ENCODE results near the gene SHC3. TPM values are rescaled to one million over a fixed set of nuclear protein-coding genes. Genes with fewer than 3 reads are reported as not detected.

Gene SHC3
- total RNA-seq, 6 donors from 2014 or later, result 11.0 to 22.0 (median 14.0) TPM

DNA sequence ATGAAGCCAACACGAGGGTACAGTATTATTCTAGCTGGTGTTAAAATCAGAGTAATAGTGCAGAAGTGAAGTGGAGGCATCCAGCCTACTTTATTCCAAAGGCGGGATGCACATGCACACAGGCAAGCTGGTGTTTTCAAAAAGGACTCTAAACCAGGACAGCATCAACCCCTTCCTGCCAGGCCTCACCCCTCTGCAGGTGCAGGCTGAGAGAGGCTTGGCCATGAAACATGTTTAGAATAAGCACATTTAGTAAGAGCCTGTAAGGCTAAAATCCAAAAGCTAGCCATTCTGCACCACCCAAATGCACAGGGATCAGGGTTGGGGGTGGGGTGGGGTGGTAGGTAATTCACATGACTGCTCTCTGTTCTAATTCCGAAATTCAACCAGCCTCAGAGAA, 71.2 kb downstream of the SHC3 start:
- Histone ChIP-seq H3K9me3 (no peaks in the 10 kb centered on the region), H3K36me3 (no peaks in the 10 kb centered on the region), H3K4me1 (no peaks in the 10 kb centered on the region), H3K27me3 (no peaks in the 10 kb centered on the region), H3K4me3 (no peak overlapping the region), H3K27ac (no peak overlapping the region)
- DNase-seq (no peak), ATAC-seq (ENCODE audit: low FRiP score in 2 of 2) (no peak)
- TF ChIP-seq EP300 (IDR thresholded peaks at IDR 0.05) (no peak), POLR2A (IDR thresholded peaks at IDR 0.05) (no peak), POLR2AphosphoS5 (IDR thresholded peaks at IDR 0.05) (no peak)
- TF ChIP-seq, protein P1, sequence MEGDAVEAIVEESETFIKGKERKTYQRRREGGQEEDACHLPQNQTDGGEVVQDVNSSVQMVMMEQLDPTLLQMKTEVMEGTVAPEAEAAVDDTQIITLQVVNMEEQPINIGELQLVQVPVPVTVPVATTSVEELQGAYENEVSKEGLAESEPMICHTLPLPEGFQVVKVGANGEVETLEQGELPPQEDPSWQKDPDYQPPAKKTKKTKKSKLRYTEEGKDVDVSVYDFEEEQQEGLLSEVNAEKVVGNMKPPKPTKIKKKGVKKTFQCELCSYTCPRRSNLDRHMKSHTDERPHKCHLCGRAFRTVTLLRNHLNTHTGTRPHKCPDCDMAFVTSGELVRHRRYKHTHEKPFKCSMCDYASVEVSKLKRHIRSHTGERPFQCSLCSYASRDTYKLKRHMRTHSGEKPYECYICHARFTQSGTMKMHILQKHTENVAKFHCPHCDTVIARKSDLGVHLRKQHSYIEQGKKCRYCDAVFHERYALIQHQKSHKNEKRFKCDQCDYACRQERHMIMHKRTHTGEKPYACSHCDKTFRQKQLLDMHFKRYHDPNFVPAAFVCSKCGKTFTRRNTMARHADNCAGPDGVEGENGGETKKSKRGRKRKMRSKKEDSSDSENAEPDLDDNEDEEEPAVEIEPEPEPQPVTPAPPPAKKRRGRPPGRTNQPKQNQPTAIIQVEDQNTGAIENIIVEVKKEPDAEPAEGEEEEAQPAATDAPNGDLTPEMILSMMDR (IDR thresholded peaks at IDR 0.05), result no peak
- WGBS, 2 donors, result 84 to 88% methylated on average over 3 of the region's 3 CpGs

DNA sequence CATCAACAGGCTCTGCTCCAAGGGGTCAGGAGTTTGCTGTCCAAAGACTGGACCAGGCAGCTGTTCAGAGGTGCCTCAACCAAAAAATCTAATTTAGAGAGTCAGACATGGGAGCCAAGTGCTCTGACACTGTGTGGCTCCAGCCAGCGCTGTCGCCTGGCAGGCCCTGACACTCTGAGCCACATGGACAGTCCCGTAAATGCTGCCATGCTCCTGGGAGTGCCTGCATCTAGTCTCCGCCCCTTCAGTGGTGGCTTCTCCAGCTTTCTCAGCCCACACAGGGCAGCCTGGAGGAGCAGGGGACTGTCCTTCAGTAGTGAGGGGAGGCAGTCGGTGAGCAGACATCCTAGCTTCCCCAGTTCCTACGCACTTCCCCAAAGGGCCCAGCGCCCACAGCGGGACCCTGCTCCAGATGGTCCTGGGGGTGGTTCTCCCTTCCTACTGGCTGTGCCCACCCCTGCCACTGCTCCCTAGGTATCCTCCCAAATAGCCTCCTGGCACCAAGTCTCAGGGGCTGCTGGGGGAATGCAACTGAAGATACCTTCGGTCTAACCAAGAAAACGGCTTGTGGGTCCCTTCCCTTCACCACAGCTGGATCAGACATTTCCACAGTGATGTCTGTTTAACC, 72.3 kb downstream of the SHC3 start:
- Histone ChIP-seq H3K36me3 (no peaks in the 10 kb centered on the region), H3K9me3 (no peaks in the 10 kb centered on the region), H3K27ac (no peak overlapping the region), H3K4me3 (no peak overlapping the region), H3K27me3 (no peaks in the 10 kb centered on the region), H3K4me1 (no peaks in the 10 kb centered on the region)
- peak in 1 of 2 donors; percentile 27 for ATAC-seq (ENCODE audit: low FRiP score in 2 of 2)
- TF ChIP-seq POLR2A (IDR thresholded peaks at IDR 0.05) (no peak), EP300 (IDR thresholded peaks at IDR 0.05) (no peak), POLR2AphosphoS5 (IDR thresholded peaks at IDR 0.05) (no peak)
- TF ChIP-seq, protein P1 (IDR thresholded peaks at IDR 0.05), result no peak
- peak in 1 of 2 donors; percentile 41 for DNase-seq
- WGBS, 2 donors, result 97 to 98% methylated on average over 4 to 10 of the region's 10 CpGs

GRCh38 chr9:89104821-89105220, 73.8 kb downstream of the SHC3 start:
- Histone ChIP-seq H3K36me3 (no peaks in the 10 kb centered on the region), H3K4me3 (no peak overlapping the region), H3K27me3 (no peaks in the 10 kb centered on the region), H3K27ac (no peak overlapping the region), H3K9me3 (no peaks in the 10 kb centered on the region), H3K4me1 (no peaks in the 10 kb centered on the region)
- ATAC-seq (ENCODE audit: low FRiP score in 2 of 2), result no peak
- no peak for DNase-seq
- WGBS, 2 donors, result 86 to 93% methylated on average over 4 of the region's 4 CpGs
- TF ChIP-seq POLR2AphosphoS5 (IDR thresholded peaks at IDR 0.05), result no peak
- TF ChIP-seq EP300 (IDR thresholded peaks at IDR 0.05), result no peak
- TF ChIP-seq POLR2A (IDR thresholded peaks at IDR 0.05), result no peak
- TF ChIP-seq, protein P1 (IDR thresholded peaks at IDR 0.05), result no peak

GRCh38 chr9:89097219-89097618, 81.4 kb downstream of the SHC3 start:
- 95 to 98% methylated on average over 2 of the region's 2 CpGs for WGBS, 2 donors
- H3K4me3 ChIP-seq, result no peak overlapping the region
- H3K27me3 ChIP-seq, result no peaks in the 10 kb centered on the region
- ATAC-seq (ENCODE audit: low FRiP score in 2 of 2) (no peak), DNase-seq (no peak)
- no peaks in the 10 kb centered on the region for H3K9me3 ChIP-seq
- H3K36me3 ChIP-seq, result no peaks in the 10 kb centered on the region
- TF ChIP-seq EP300 (IDR thresholded peaks at IDR 0.05) (no peak), POLR2A (IDR thresholded peaks at IDR 0.05) (no peak), POLR2AphosphoS5 (IDR thresholded peaks at IDR 0.05) (no peak)
- TF ChIP-seq, protein P1 (IDR thresholded peaks at IDR 0.05), result no peak
- H3K27ac ChIP-seq, result no peak overlapping the region
- no peaks in the 10 kb centered on the region for H3K4me1 ChIP-seq

DNA sequence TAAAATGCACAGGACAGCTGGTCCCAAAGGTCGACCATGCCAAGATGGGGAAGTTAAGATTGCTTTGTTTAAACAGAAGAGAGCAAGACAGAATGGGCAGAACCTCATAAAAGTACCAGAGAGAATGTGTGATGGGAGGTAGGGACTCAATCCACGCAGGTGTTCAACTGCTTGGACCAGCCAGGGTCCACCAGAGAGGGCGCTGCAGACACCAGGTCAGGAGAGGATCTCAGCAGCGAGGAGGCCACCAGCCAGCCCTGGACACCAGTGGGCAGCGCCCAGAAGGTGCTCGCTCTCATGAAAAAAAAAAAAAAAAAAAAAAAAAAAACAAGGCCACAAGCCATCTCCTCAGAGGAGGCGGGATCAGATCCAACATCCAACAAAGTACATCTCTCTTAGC, 81.8 kb downstream of the SHC3 start:
- no peak for DNase-seq
- Histone ChIP-seq H3K4me1 (no peaks in the 10 kb centered on the region), H3K9me3 (no peaks in the 10 kb centered on the region), H3K27me3 (no peaks in the 10 kb centered on the region), H3K36me3 (no peaks in the 10 kb centered on the region), H3K4me3 (no peak overlapping the region), H3K27ac (no peak overlapping the region)
- WGBS, 2 donors, result 86 to 89% methylated on average over 7 of the region's 7 CpGs
- TF ChIP-seq POLR2AphosphoS5 (IDR thresholded peaks at IDR 0.05) (no peak), EP300 (IDR thresholded peaks at IDR 0.05) (no peak)
- ATAC-seq (ENCODE audit: low FRiP score in 2 of 2), result no peak

All from upper lobe of left lung (tissue), 6 donors.